GM19099 (cell line): ENCODE results near the gene CTCFL.

Source experiments
- POLR2A ChIP-seq: IDR thresholded peaks from 3 replicates; pipeline ENCODE4 v1.6.1; 2011; ENCODE audit warnings: low read depth; ENCODE audit not compliant: insufficient read length; ENCODE audit errors: extremely low read depth

CTCFL gene

GRCh38 chr20:57493091-57493615 is 31.8 kb downstream of the CTCFL start:
- TF ChIP-seq POLR2A, result no peak

- TF ChIP-seq POLR2A, result no peak
Measured at GRCh38 chr20:57491373-57491772, 33.6 kb downstream of the CTCFL start.

- TF ChIP-seq POLR2A, result no peak
Measured at GRCh38 chr20:57485770-57486169, 39.2 kb downstream of the CTCFL start.

- no peak for TF ChIP-seq POLR2A
Measured at GRCh38 chr20:57484772-57485171, 40.2 kb downstream of the CTCFL start.

- TF ChIP-seq POLR2A, result no peak
Measured at GRCh38 chr20:57483287-57484050, 41.5 kb downstream of the CTCFL start.

GRCh38 chr20:57482796-57483195 is 42.1 kb downstream of the CTCFL start:
- TF ChIP-seq POLR2A, result no peak

- TF ChIP-seq POLR2A, result no peak
Measured at GRCh38 chr20:57482148-57482547, 42.8 kb downstream of the CTCFL start.

- no peak for TF ChIP-seq POLR2A
Measured at GRCh38 chr20:57481281-57481711, 43.6 kb downstream of the CTCFL start.

- TF ChIP-seq POLR2A, result no peak
Measured at GRCh38 chr20:57480444-57481160, 44.3 kb downstream of the CTCFL start.

- TF ChIP-seq POLR2A, result no peak
Measured at GRCh38 chr20:57479196-57479595, 45.7 kb downstream of the CTCFL start.

- TF ChIP-seq POLR2A, result no peak
Measured at GRCh38 chr20:57478176-57478575, 46.8 kb downstream of the CTCFL start.

GRCh38 chr20:57476641-57477461 is 48.1 kb downstream of the CTCFL start:
- TF ChIP-seq POLR2A, result no peak

GRCh38 chr20:57476084-57476526 is 48.8 kb downstream of the CTCFL start:
- TF ChIP-seq POLR2A, result no peak

GRCh38 chr20:57475388-57476083 is 49.4 kb downstream of the CTCFL start:
- no peak for TF ChIP-seq POLR2A
